NCI-H128 (cell line): ENCODE data around the gene MOGAT2.
"Not testable (repeated sequence)": the region's sequence is repeated elsewhere in the genome, so short reads cannot be mapped to it uniquely, and the experiment has no call there.

Source experiments
- DNase-seq: peaks from one replicate; lab custom pipeline; 2025; ENCODE audit not compliant: unreplicated experiment; lab: John Stamatoyannopoulos, UW

The MOGAT2 gene

GRCh38 chr11:75754933-75755332 lies 37.3 kb downstream of the MOGAT2 start:
- not testable (repeated sequence) for DNase-seq

GRCh38 chr11:75757651-75758050 lies 40.0 kb downstream of the MOGAT2 start:
- DNase-seq = no peak

GRCh38 chr11:75759832-75760231 lies 42.2 kb downstream of the MOGAT2 start:
- no peak for DNase-seq

- no peak for DNase-seq
Measured at GRCh38 chr11:75760243-75760642, 42.6 kb downstream of the MOGAT2 start.

- DNase-seq = no peak
Measured at GRCh38 chr11:75760710-75761493, 43.3 kb downstream of the MOGAT2 start.

- no peak for DNase-seq
Measured at GRCh38 chr11:75762158-75762557, 44.5 kb downstream of the MOGAT2 start.

- no peak for DNase-seq
Measured at GRCh38 chr11:75762885-75763284, 45.2 kb downstream of the MOGAT2 start.

GRCh38 chr11:75763846-75764245 lies 46.2 kb downstream of the MOGAT2 start:
- DNase-seq = no peak

GRCh38 chr11:75765116-75765515 lies 47.5 kb downstream of the MOGAT2 start:
- DNase-seq = no peak

GRCh38 chr11:75766443-75767227 lies 49.0 kb downstream of the MOGAT2 start:
- no peak for DNase-seq

GRCh38 chr11:75767228-75767572 lies 49.6 kb downstream of the MOGAT2 start:
- no peak for DNase-seq

GRCh38 chr11:75767793-75768111 lies 50.1 kb downstream of the MOGAT2 start:
- no peak for DNase-seq

GRCh38 chr11:75768112-75768908 lies 50.7 kb downstream of the MOGAT2 start, which contains the start of gene DGAT2:
Gene DGAT2, plus strand, starts transcription at chr11:75768778. Its CDS starts 214 bp downstream, at chr11:75768992.
- peak; percentile 57 for DNase-seq

- no peak for DNase-seq
Measured at GRCh38 chr11:75768909-75769771, 51.5 kb downstream of the MOGAT2 start.

- no peak for DNase-seq
Measured at GRCh38 chr11:75770102-75770501, 52.5 kb downstream of the MOGAT2 start.

- no peak for DNase-seq
Measured at GRCh38 chr11:75771646-75772410, 54.2 kb downstream of the MOGAT2 start.

- DNase-seq = no peak
Measured at GRCh38 chr11:75773595-75774353, 56.1 kb downstream of the MOGAT2 start.

GRCh38 chr11:75775056-75775455 lies 57.4 kb downstream of the MOGAT2 start:
- DNase-seq = no peak

- DNase-seq = no peak
Measured at GRCh38 chr11:75776546-75776945, 58.9 kb downstream of the MOGAT2 start.
